NCI-H82 (cell line): ENCODE data around the gene C22orf39.

Experiments used
- DNase-seq: peaks from one replicate; lab custom pipeline; 2025; lab: John Stamatoyannopoulos, UW

Gene C22orf39

DNA sequence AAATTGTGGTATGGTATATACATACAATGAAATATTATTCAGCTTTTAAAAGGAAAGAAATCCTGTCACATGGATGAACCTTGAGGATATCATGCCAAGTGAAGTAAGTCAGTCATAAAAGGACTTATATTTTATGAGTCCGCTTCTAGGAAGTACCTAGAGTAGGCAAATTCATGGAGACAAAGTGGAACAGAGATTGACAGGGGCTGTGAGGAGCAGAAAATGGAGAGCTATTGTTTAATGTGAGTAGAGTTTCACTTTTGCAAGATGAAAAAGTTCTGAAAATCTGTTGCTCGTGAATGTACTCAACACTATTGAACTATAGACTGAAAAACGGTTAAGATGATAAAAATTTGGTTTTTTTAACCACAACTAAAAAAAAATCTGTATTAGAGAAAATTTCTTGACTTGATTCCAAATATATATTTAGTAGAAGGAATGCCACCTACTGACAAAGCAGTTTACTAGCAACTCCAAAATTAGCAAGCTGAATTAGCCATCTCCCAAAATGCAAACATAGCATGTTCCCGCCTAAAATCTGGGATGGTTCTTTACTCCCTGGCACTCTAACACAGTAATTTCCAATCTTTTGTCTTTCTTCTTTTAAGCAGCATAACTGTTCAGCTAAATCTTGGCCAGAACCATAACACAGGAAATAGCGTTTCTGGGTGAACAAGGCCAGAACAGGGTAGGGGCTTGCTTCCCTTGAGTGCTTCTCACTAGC is 30.0 kb upstream of the C22orf39 start:
- DNase-seq, result no peak

DNA sequence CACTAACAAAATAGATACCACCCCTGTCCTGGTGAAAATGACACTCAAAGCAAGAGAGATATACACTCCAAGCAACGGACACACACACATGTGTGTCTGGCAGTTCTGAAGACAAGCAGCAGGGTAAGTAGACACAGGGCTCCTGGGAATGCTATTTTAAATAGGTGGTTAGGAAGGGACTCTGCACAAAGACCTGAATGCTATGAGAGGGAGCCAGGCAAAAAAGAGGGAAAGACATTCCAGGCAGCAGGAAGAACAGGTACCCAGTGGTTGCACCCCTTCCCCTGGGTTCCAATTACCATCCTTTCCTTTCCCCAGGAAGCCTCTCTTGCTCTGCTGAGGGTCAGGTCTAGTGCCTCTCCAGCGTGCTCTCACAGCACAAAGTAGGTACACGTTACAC is 28.5 kb upstream of the C22orf39 start:
- DNase-seq, result no peak

DNA sequence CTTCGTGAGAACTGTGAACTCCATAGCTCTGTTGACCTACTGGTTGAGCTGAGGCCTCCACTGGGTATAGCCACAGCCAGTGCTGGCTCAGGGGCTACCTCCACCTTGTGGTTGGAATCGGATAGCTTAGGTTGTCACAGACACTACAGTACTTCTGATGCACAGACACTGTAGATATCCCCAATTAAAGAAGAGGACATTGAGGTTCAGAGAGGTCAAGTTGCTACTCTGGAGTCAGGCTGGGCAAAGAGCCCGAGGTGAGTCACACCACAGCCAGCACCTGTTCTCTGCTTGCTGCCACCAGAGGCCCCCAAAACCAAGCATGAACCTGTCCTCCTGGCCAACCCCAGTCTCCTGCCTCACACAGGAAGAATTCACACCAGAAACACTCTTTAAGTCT is 26.1 kb upstream of the C22orf39 start:
- no peak for DNase-seq

- DNase-seq, result no peak
Measured at GRCh38 chr22:19472233-19472632, 24.7 kb upstream of the C22orf39 start.

DNA sequence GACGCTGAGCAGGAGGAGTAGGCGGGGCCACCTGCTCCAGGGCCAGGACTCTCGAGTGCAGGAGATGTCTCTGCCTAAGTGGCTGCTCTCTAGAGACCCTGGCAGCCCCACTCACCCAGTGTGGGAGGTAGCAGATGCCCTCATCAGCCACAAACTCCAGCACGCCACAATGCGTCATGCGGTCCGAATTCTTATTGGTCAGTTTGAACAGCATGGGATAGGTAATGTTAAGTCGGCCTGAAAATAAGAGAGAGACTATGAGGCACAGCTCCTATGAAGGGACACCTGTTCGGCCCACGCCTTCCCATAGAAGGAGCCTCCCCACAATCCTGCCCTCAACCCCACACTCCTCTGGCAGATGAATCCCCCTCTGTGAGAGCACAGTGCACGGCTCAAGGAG is 24.1 kb upstream of the C22orf39 start:
- DNase-seq, result no peak

DNA sequence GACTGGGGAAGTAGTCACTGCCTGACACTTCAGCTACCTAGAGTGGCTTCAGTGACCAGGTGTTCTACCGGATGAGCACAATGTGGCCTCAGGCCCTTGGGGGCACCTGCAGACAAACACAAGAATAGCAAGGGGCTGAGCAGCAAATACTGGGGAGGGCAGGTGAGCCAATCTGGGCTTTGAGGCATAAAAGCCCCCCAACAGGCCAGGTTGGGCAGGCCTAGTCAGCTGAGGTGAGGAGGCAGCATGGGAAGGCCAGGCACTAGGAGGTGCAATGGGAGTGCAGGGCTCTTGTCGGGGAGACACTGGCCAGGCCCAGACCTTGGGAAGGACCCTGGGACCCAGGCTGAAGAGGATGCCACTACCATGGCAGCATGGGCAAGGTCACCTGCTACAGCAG is 22.5 kb upstream of the C22orf39 start:
- no peak for DNase-seq

DNA sequence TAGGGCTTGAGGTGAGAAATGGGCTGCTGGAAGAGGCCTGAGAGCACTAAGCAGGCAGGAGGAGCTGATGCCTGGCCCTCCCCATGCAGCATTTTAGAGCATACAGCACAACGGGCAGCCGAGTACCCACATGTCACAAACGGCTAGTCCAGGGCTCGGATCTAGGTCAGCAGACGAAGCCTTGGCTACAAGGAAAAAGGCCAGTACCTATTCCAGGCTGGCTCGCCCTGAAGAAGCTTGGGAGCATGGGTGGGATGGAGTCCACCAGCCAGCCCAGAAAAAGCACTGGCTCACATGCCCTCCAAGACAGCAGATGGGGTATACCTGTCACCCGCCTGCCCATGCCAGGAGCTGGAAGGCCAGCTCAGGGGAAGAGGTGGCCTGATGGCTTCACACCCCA is 21.9 kb upstream of the C22orf39 start:
- no peak for DNase-seq

DNA sequence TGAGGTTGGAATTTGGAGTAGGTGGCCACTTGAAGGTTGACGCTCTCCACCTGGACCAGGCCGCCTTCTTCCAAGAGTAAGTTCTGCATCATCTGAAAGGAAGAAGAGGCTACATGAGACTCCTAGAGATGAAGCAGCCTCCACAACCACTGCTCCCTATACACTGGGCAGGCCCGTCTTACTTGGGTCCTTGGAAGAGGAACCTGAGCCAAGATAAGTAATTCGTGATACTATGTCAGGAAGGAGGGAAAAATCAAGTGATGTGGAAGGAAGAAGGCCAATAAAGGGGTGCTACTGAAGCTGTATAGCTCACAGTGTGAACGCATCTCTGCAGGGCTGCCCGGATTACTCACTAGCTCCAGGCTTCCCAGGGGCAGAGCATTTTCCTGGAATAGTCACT is 20.4 kb upstream of the C22orf39 start:
- no peak for DNase-seq

GRCh38 chr22:19466848-19467752 is 19.6 kb upstream of the C22orf39 start:
- no peak for DNase-seq

GRCh38 chr22:19466126-19466716 is 18.7 kb upstream of the C22orf39 start:
- DNase-seq, result no peak

- DNase-seq, result no peak
Measured at GRCh38 chr22:19464975-19465374, 17.5 kb upstream of the C22orf39 start.

- DNase-seq, result no peak
Measured at GRCh38 chr22:19464546-19464945, 17.0 kb upstream of the C22orf39 start.

GRCh38 chr22:19463491-19464469 is 16.3 kb upstream of the C22orf39 start:
- DNase-seq, result no peak

- DNase-seq, result no peak
Measured at GRCh38 chr22:19463008-19463407, 15.5 kb upstream of the C22orf39 start.

- DNase-seq, result no peak
Measured at GRCh38 chr22:19461506-19461905, 14.0 kb upstream of the C22orf39 start.

DNA sequence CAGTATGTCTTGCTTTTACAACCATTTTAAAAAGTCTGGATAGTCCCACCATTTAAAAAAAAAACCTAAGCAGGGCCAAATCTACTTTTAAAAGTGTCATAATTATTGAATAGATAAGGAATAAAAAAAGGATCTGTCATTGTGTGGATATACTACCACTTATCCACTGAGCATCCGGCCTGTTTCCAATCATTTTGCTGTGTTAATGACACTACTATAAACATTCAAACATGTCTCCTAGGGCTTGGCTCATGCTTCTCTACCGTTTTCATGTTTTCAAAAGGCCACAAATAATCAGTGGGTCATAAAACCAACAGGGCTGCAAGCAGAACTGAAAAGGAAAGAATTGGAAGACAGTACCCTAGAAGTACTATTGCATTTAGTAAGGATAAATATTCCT is 12.5 kb upstream of the C22orf39 start:
- DNase-seq, result no peak

DNA sequence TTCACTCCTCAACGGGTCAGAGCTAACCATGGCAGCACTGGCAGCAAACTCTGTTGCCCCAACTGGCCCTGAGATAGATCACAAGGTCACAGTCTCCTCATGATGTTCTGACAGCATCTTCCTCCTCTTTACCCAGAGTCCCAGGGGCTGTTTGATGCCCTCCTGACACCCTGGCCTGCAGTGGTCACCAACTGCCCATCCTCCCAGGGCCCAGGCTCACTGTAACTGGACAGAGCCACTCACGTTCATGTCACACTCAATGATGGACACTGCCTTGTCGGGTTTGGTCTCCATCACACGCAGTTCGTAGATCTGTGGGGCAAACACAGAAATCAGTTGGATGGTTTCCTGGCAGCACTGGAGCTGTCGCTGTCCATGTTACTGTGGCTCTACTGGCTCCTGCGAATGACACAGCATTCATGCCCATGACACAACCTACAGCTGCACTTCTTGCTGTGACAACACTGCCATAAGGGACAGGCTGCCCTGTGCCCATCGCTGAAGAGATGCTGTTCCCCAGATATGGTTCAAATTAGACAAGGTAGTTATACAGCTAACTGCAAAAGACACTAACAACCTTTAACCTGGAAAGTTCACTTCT is 10.4 kb upstream of the C22orf39 start:
- DNase-seq, result no peak

DNA sequence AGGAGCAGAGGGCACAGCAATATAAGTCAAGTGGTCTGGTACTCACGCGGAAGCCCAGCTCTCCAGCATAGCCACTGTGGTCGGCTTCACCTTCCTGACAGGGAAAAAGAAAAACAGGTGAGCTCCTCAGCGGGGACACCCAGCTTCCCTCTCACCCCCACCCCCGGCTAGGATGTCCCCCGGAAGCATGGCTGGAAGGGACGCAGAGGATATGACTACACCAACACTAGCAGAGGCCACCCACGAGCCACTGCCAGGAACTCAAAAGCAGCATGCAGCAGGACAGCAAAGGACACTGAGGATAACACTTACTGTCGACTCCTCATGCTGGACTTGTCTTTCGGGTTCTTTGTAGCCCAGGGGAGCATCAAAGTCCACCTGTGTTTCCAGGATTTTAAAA is 9.0 kb upstream of the C22orf39 start:
- no peak for DNase-seq

GRCh38 chr22:19455585-19456370 is 8.3 kb upstream of the C22orf39 start:
- DNase-seq, result no peak

DNA sequence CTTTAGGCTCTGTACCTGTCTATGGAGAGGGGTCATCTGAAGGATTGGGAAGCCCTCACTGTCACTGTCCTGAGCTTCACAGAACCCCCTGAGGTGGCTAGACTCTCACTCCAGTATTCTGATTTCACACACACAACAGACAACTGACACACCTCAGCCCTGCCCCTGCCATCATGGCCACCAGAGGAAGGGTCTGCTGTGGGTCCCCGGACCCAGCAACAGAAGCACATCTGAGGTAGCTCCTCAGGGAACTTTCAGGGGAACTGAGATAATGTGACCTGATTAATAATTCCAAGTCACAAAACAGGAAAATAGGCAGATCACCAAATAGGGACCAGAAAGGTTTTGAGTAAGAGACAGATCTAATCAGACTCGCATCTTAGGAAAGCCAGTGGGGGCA is 7.5 kb upstream of the C22orf39 start:
- DNase-seq, result no peak

DNA sequence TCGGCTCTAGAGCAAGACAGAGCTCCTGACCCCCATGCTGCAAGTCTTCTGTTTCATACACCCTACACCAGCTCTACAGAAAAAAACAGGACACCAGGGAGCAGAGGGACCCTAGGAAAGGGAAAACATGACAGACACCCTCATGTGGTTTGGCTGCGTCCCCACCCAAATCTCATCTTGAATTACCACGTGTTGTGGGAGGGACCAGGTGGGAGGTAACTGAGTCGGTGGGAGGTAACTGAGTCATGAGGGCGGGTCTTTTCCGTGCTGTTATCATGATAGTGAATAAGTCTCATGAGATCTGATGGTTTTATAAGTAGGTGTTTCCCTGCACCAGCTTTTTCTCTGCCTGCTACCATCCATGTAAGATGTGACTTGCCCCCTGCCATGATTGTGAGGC is 6.6 kb upstream of the C22orf39 start:
- no peak for DNase-seq
